HG02623 (cell line): ENCODE results near the gene CLEC4E.
"Not testable (repeated sequence)": the region's sequence is repeated elsewhere in the genome, so short reads cannot be mapped to it uniquely, and the experiment has no call there.

Experiments used
- ATAC-seq: cut with Tn5 transposase; IDR thresholded peaks from one replicate; pipeline ENCODE4 v1.9.1; 2021; ENCODE audit warnings: moderate library complexity; ENCODE audit not compliant: unreplicated experiment

CLEC4E gene

DNA sequence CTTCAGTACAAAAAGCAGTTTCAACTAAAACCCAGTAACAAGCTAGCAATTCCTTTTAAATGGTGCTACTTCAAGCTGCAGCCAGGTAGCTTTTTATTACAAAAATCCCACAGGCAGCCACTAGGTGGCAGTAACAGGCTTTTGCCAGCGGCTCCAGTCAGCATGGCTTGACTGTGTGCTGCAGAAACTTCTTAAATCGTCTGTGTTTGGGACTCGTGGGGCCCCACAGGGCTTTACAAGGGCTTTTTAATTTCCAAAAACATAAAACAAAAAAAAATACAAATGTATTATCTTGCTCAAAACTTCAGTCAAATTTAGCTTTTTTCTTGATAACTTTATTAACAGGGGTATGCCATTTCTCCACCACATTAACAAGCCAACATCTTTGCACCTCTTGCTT is 3.6 kb upstream of the CLEC4E start:
- no peak for ATAC-seq

GRCh38 chr12:8541562-8541961 is 857 bp upstream of the CLEC4E start:
- no peak for ATAC-seq

DNA sequence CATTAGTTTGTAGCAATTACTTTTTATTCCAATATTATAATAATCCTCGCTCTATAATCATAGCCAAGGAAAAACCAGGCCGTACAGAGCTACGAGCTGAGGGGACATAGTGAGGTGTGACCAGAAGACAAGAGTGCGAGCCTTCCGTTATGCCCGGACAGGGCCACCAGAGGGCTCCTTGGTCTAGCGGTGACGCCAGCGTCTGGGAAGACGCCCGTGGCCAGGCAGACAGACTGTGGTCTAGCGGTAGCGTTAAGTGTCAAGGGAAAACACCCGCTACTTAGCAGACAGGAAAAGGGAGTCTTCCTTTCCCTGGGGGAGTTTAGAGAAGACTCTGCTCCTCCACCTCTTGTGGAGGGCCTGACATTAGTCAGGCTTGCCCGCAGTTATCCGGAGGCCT is 2.9 kb downstream of the CLEC4E start:
- ATAC-seq, result not testable (repeated sequence)

- ATAC-seq, result no peak
These were observed 8.7 kb downstream of the CLEC4E start for GRCh38 chr12:8532045-8532444.

- no peak for ATAC-seq
These were observed 13.2 kb downstream of the CLEC4E start for GRCh38 chr12:8527250-8528130.

DNA sequence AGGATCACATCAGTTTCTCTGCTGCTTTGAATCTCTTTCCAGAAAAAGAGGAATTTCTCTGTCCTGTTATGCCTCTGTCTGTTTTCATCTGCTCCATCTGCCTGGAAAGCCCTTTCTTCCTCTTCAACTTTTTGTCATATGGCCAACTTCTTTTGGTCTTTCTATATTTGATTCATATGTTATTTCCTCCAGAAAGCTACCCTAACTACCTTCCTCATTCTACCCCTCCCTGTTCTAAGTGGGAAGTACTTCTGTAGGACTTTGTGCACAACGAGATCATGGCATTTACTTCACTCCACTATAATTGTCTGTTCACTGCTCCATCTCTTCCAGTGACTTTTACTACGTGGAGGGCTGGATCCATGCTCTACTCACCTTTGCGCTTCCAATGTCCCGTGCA is 21.5 kb downstream of the CLEC4E start:
- ATAC-seq, result no peak

DNA sequence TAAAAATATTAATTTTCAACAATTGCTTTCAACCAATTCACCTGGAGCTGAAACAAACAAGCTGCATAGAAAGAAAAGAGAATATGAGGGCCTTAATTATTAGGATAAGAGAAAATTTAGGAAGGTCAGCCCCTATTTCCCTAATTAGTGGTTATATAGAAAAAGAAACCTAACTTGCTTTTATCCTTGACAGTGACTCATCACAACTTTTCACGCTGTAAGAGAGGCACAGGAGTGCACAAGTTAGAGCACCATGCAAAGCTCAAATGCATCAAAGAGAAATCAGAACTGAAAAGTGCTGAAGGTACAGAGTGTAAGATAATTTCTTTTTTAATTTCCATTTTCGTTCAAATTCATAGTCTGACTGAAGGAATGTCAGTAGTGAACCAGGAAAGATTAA is 22.7 kb downstream of the CLEC4E start:
- ATAC-seq, result no peak

GRCh38 chr12:8513256-8513655 is 27.4 kb downstream of the CLEC4E start, which contains the start of gene CLEC4D:
Gene CLEC4D (plus strand): TSS chr12:8513503. CDS start chr12:8513733, 230 bp downstream.
- ATAC-seq, result no peak

DNA sequence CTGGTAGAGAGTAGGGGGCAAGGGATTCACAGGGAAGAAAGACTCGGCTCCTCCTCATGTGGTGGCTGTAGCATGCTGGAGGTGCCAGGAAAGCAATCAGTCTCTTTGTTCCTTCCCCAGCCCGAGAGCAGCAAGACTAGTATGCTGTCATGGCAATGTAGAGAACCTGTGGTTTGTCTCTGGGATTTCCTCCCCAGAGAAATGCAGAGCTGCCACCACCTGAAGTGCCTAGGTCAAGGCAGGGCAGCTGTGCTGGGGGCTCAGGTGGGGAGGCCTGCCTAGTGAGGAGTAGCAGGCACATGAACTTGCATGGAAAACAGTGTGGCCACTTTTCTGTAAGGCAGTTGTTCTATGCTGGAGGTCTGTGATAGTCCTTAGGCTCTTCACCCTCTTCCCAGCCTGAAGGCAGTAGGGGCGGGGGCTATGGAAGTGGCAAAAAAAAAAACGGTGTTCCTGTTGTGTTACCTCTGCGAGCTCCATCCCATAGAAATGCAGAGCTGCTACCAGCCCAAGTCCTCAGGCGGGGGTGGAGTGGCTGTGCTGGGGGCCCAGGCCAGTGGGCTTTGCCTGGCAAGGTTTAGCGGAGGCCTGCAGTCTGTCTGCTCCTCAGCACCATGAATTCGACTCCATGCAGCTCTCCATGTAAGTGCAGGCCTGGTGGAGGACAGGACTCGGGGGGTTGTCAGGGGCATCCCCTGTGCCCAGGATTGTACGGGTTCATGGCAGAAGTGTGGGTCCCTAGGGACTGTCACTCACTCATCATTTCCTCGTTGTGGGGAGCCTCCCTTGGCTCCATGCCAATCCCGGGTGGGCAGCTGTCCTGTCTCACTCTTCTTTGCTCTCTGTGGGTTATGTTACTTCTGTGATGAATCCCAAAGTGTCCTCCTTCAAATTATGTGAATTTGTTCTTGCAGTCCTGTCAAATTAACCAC is 31.5 kb downstream of the CLEC4E start:
- no peak for ATAC-seq

GRCh38 chr12:8508223-8508622 is 32.5 kb downstream of the CLEC4E start:
- ATAC-seq, result no peak

DNA sequence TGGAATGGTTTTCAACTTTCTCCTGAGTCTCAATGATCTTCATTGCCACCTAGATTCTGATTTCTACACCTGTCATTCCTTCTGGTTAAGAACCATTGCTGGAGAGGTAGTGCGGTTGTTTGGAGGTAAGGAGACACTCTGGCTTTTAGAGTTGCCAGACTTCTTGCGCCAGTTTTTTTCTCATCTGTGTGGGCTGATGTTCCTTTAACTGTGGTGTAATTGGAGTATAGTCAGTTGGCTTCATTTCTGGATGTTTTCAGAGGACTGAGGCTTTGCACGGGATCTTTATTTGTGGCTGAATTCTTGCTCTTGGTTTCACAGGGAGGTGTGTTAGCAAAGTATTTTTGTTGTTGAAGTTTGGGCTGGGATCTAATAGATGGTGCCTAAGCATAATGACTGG is 33.1 kb downstream of the CLEC4E start:
- ATAC-seq, result no peak

DNA sequence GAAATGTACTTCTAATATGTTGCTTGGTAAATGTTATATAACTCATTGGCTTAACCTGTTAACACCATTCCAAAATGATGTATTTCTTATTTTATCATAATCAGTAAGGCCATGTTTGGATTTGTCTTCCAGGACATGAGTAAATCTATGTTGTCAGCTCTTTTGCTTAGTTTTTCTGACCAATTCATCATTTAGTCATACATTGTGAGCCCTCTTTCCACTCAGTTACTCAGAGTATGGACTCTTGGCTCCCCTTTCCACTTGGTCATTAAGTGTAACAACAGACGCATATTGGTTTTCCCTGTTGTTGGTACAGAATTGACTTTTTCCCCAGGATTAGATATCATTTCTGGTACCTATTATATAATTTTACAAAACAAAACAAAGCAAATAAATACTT is 36.4 kb downstream of the CLEC4E start:
- no peak for ATAC-seq

DNA sequence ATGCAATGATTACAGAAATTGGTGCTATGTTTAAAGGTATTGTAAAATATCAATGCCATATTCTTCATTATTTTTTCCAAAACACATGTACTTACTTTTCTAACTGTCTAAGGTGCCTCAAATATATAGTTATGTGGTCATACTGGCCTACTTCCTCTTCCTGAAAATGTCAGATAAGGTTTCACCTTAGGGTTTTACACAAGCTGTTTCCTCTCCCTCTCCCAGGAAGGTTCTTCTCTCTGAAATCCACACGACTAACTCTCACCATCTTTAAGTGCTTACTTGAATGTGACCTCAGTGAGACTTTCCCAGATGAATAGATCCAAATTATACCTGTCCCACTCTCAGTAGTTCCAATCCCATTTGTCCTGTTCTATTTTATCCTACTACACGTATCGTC is 39.0 kb downstream of the CLEC4E start:
- no peak for ATAC-seq

DNA sequence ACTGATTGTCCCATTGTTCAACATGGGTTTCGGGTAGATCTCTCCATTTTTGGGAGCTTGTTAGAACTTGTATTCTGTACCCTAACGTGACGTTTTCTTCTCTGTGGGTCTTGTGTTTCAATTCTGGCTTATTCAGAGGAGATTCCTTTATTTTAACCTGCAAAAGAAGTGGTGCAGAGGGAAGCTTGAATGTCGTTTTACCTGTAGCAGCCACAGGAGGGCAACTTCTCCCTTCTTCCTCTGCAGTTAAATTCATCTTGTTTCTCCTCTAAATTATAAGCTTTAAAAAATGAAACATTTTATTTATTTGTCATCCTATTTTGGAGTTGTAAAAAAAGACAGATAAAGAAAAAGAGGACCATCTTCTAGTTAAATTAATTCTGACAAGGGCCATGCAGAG is 41.1 kb downstream of the CLEC4E start:
- ATAC-seq, result no peak

- not testable (repeated sequence) for ATAC-seq
These were observed 44.6 kb downstream of the CLEC4E start for GRCh38 chr12:8496074-8496473.

- ATAC-seq, result not testable (repeated sequence)
These were observed 45.0 kb downstream of the CLEC4E start for GRCh38 chr12:8495671-8496070.

GRCh38 chr12:8493084-8493483 is 47.6 kb downstream of the CLEC4E start:
- ATAC-seq, result peak; percentile 99

GRCh38 chr12:8491646-8492530 is 48.8 kb downstream of the CLEC4E start:
- ATAC-seq, result no peak
